ENCODE results near the gene LSM6.

DNA sequence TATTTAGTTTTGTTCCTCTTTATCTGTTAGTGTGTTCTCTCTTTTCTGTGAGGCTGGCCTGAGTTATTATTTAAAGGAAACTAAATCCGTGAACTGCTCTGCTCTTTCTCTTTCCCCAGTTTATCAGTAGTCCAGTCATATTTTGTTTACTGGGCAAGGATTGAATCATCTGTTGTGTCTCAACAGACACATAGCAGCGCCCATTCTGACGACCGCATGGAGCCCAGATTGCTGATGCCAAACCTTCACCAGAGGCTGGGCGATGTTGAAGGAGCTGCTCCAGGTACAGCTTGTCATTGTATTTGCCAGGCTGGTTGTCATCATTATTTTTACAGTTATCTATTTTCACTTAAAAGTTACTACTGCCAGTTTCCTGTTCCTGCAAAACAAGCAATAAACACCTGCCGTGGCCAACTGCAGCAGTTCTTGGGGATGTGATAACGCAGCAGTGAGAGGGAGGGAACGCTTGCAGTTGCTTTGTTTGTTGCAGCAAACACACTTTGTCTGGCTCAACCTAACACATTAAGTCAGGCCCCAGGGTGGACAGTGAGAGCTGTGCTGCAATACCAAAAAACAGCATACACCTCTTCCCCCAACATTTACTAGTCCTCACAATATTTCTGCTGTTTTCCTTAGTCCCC lies 48.9 kb downstream of the LSM6 start:
- TF ChIP-seq ZNF274 (IDR thresholded peaks at IDR 0.05; ENCODE audit: low read depth, low read length) (no peak), SUZ12 (IDR thresholded peaks at IDR 0.05; ENCODE audit: extremely low read depth, insufficient read depth, insufficient read length) (no peak), YY1 (IDR thresholded peaks at IDR 0.05; ENCODE audit: insufficient read depth, insufficient read length) (no peak)

All from NT2/D1 (cell line).